IPS DF 19.7 (cell line): Measurements from ENCODE around the gene PDE3A.

Experiments
- DNase-seq: peaks from one replicate; pipeline ENCODE4 v3.0.0-alpha.2; 2013; ENCODE audit warnings: low read depth, low spot score

Gene PDE3A

GRCh38 chr12:20701106-20701505 is 332.8 kb downstream of the PDE3A start:
- DNase-seq: no peak

- DNase-seq: no peak
Observed at GRCh38 chr12:20704860-20705259, 336.5 kb downstream of the PDE3A start.

DNA sequence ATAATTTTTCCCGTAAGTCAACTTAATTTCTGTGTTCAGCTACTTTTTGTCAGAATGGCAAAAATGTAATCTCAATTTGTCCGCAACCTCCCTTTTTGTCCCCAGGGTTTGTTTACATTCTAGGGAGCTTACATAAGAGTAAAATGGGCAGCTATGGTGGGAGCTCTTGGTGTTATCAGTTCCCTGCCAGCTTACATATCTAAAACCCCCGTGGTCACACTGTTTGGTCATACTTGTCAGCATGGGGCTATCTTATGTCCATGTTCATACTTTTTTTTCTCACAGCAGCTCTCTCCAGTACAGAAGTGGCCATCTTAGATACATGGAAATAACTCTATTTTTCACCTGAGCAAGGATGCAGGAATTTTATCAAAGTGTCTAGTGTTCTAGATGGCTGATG is 343.5 kb downstream of the PDE3A start:
- no peak for DNase-seq

GRCh38 chr12:20716037-20716436 is 347.7 kb downstream of the PDE3A start:
- peak; percentile 35 for DNase-seq

GRCh38 chr12:20716985-20717384 is 348.6 kb downstream of the PDE3A start:
- DNase-seq: no peak

DNA sequence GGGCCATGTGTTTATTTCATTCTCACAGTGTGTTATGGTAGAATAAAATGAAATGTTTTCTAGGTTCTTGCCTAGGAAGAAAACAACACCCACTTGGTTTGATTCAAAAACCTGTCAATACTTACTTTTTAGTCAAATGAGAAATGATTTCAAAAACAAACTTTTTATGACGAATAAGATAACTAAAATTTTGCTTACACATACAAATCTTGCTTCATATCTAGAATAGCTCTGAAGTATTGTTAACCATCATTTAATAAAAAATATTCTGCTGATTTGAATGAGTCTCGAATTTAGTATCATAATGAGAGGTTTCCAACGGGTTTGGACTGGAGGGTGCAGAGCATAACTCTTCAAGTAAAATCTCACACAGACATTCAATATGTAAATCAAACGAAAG is 350.0 kb downstream of the PDE3A start:
- DNase-seq: no peak

GRCh38 chr12:20722142-20722541 is 353.8 kb downstream of the PDE3A start:
- no peak for DNase-seq

- no peak for DNase-seq
Observed at GRCh38 chr12:20731274-20731673, 362.9 kb downstream of the PDE3A start.
